DMS153 treated with DMSO at 0.1 percent for 48 hours (cell line): ENCODE data around the gene IGFBP4.
"Not testable (repeated sequence)": the region's sequence is repeated elsewhere in the genome, so short reads cannot be mapped to it uniquely, and the experiment has no call there.

ENCODE experiments used
- DNase-seq: peaks from one replicate; lab custom pipeline; 2025; ENCODE audit not compliant: unreplicated experiment; lab: John Stamatoyannopoulos, UW

The IGFBP4 gene

DNA sequence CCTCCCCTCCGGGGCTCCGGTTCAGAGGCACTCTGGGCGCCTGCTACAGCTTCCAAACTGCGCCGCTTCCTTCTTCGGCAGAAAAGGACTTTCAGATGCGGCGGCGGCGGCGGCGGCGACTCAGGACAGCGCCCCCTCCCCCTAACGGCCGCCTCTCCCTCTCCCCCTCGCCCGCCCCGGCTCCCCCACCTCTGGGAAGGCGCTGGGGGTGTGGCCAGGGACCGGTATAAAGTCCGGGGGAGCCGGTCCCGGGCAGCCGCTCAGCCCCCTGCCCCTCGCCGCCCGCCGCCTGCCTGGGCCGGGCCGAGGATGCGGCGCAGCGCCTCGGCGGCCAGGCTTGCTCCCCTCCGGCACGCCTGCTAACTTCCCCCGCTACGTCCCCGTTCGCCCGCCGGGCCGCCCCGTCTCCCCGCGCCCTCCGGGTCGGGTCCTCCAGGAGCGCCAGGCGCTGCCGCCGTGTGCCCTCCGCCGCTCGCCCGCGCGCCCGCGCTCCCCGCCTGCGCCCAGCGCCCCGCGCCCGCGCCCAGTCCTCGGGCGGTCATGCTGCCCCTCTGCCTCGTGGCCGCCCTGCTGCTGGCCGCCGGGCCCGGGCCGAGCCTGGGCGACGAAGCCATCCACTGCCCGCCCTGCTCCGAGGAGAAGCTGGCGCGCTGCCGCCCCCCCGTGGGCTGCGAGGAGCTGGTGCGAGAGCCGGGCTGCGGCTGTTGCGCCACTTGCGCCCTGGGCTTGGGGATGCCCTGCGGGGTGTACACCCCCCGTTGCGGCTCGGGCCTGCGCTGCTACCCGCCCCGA is at the start of gene IGFBP4:
IGFBP4 (plus strand) TSS at position 255 of the 792 bp plus-strand sequence; CDS start at position 541, 286 bp downstream.
- peak; percentile 20 for DNase-seq

DNA sequence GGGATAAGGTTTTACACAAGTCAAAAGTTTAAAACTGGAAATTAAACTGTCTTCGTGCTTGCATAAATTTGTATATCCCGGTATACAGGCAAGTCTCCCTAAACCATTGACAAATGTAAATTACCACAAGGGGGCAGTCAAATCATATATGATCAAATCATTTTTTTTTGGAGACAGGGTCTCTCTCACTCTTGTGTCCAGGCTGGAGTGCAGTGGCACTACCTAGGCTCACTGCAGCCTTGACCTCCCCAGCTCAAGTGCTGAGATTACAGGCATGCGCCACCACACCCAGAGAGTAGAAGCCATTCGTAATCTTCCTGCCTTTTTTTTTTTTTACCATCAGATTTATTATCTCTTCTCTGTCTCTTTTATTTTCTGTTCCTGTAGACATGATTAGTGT is 44.1 kb upstream of the IGFBP4 start:
- no peak for DNase-seq

DNA sequence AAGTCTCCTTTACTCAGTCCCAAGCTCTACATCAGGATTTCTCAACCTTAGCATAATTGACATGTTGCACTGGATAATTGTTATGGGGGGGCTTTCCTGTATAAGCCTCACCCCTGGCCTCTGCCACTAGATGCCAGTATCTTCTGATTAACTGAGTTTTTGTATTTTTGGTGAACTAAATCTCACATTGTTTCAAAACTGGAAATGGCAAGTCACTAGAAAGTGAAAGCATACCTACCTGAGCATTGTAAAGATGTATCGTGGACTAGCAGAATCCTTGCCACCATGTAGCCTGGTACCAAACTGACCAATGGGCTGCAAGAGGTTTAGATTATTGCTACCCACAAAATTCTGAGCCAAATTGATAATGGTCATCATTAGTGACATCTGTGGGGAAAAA is 40.6 kb upstream of the IGFBP4 start:
- DNase-seq = no peak

DNA sequence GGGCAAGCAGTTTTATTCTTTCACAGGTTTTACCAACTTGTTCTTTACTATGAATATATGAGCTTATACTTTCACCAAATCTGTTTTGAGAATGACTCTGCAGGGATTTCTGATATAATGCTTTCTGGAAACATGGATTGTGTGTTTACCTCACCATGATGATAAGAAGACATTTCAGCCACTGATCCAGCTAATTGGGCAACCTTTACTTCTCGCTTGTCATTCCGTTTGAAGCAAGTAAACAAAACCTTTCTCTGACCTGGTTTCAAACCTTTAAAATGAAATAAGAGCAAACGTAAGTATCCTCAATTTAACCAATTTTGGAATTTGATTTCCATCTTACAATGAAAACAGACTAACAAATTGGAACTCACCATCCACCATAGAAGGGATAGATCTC is 39.2 kb upstream of the IGFBP4 start:
- no peak for DNase-seq

DNA sequence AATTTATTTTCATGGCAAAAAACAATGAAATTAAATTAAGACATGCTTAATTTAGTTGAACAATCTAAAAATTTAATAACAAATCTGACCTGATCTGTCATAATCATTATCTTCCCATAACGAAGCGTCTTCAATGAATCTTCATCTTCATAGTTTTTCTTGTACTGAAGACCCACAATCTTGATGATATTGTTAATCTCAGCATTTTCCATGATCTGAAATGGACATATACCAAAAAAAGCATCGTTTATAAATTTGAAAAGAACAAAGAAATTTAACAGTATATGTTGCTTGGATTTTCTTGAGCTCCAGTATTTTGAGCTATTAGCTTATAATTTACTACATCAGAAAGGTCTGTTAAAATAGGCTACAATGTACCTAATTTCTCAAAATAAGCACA is 35.8 kb upstream of the IGFBP4 start:
- DNase-seq = no peak

DNA sequence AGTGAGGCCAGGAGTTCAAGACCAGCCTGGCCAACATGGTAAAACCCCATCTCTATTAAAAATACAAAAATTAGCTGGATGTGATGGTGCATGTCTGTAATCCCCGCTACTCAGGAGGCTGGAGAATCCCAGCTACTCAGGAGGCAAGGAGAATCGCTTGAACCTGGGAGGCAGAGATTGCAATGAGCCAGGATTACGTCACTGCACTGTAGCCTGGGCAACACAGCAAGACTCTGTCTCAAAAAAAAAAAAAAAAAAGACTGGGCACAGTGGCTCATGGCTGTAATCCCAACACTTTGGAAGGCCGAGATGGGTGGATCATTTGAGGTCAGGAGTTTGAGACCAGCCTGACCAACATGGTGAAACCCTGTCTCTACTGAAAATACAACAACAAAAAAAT is 33.7 kb upstream of the IGFBP4 start:
- DNase-seq = not testable (repeated sequence)

DNA sequence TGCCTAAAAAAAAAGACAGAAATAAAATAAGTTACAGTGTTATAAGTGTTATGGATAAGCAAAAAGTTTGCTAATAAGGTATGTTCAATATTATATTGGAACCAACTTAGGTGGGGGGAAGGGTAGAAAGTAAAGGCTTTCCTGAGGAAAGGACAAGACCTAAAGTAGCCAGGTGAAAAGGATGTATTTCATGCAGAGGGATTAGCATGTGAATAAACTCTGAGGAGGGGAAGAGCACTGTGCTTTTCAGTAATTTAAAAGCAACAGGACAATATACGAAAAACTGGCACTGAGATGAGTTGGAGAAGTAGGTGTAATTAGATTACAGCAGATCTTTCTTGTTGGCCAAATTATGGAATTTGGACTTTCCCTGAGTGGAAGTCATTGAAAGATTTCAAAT is 33.2 kb upstream of the IGFBP4 start:
- no peak for DNase-seq

DNA sequence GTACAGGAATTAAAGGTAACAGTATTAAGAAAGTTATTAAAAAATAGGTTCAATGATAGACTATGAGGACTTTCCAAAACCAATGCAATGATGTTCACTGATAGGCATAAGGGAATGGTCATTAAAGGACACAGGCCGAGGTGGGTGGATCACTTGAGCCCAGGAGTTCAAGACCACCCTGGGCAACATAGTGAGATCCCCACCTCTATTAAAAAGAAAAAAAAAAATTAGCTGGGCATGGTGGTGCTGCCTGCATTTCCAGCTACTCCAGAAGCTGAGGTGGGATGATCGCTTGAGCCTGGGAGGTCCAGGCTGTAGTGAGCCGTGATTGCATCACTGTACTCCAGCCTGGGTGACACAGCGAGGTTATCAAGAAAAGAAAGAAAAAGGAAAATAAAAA is 31.4 kb upstream of the IGFBP4 start:
- DNase-seq = no peak

DNA sequence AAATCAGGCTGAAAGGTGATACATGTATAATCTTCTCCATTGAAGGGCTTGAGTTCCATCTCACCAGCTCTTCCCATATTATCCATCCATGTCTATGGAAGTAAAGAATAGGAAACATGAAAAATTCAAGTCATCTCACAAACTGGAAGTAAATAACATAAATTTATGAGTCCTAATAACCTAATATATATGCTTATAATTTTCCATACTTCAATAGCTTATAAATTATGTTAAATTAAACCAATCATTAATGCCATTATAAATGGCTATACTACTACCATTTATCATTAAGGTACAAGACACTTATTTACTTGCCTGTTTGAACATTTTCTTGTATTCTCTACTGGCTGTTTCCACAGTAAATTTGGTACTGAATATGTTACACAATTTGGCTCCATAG is 30.4 kb upstream of the IGFBP4 start:
- no peak for DNase-seq

DNA sequence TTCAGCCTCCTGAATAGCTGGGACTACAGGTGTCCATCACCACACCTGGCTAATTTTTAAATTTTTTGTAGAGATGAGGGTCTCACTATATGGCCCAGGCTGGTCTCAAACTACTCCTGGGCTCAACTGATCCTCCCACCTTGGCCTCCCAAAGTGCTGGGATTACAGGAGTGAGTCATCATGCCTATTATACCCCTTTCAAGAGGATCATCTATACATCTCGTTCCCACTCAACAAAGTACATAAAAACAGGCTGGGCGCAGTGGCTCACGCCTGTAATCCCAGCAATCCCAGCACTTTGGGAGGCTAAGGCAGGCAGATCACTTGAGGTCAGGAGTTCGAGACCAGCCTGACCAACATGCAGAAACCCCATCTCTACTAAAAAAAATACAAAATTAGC is 28.9 kb upstream of the IGFBP4 start:
- DNase-seq = not testable (repeated sequence)

DNA sequence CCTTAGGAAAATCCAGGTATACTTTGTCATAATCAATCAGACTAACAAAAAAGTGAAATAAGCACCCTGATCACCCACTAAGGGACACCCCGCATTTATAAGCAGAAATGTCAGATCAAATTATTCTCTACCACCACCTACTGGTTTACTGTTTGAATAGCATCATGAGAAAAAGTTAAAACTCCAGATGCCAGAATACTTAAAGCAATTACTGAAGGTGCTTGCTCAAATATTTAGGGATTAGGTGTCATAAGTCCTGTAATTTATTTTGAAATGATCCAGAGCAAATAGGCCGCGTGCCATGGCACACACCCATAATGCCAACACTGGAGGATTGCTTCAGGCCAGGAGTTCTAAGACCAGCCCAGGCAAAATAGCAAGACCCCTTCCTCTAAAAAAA is 27.9 kb upstream of the IGFBP4 start:
- DNase-seq = no peak

DNA sequence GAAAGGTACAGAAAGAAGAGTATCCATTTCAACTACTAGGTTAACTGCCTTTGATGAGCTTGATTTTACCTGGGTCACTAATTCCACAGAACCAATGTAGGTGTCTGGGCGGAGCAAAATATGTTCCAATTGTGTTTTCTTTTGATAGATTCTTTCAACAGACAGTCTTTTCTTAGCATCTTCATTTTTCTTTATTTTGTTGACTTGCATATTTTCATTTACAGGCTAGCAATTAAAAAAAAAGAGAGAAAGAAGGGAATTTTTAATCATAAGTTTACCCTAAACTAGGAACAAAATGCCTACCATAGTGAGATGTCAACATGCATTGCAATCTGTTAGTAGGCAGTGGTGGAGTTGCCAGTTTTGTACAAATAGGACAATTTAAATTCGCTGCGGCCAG is 26.6 kb upstream of the IGFBP4 start:
- no peak for DNase-seq

DNA sequence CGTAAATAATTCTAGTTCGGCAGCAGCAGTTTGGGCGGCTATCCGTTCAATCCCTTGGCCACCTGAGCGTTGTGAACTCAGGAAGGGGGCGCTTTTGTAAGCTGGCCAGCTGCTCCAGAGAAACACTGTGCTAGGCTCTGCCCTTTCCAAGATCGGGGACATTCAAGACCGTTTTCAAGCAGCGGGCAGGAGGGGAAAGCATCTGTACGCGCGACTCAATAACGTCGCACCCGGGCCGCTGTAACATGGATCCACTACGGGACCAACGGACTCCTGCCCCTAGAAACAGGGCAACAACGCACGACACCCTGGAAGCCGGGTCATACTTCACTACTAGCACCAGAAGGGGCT is 26.0 kb upstream of the IGFBP4 start:
- no peak for DNase-seq

DNA sequence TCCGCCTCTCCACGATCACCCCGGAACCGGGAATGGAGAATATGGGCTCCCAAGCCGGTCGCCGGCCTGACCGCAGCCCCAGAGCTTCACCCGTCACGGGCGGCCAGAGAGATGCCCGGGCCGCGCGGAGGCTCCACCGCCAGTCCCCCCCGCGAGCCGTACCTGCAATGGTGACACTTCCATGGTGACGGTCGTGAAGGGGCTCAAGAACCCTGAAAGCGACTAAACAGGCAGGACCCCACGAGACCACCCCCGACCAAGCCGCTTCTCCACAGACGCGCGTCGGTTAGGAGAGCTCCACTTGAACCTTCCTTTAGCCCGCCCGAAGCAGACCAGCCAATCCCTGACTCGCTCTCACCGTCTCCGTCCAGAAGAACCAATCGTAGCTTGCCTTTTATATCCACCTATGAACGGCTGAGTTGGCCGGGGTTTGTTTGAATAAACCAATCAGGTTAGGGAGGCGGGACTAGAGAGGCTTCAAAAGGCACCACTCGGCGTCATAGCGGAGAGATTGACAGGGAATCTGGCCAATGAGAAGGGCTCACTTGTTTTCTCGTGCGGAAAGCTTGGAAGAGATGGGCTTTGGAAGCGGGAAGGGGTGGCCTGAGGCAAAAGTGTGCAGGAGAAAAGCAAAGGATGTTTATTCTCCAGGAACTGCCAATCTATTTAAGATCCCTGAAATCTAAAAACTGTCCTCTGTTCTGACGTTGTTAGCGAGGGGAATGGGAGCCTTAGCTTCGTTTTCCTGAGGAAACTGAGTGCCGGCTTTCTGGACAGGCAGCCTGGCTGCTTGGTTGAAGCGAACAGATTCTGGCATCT is 25.4 kb upstream of the IGFBP4 start, which contains the start of gene TOP2A:
TOP2A (minus strand) TSS at position 288 of the 819 bp plus-strand sequence; CDS start at position 183, 105 bp downstream.
- DNase-seq = peak; percentile 99

DNA sequence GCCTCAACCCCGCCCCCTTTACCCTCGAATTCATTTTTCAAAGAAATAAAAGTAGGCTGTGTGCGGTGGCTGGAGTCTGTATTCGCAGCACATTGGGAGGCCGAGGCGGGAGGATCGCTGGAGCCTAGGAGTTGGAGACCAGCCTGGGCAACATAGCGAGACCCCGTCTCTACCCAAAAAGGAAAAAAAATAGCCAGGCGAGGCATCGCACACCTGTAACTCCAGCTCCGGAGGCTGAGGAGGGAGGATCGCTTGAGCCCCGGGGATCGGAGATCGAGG is 24.9 kb upstream of the IGFBP4 start:
- no peak for DNase-seq

DNA sequence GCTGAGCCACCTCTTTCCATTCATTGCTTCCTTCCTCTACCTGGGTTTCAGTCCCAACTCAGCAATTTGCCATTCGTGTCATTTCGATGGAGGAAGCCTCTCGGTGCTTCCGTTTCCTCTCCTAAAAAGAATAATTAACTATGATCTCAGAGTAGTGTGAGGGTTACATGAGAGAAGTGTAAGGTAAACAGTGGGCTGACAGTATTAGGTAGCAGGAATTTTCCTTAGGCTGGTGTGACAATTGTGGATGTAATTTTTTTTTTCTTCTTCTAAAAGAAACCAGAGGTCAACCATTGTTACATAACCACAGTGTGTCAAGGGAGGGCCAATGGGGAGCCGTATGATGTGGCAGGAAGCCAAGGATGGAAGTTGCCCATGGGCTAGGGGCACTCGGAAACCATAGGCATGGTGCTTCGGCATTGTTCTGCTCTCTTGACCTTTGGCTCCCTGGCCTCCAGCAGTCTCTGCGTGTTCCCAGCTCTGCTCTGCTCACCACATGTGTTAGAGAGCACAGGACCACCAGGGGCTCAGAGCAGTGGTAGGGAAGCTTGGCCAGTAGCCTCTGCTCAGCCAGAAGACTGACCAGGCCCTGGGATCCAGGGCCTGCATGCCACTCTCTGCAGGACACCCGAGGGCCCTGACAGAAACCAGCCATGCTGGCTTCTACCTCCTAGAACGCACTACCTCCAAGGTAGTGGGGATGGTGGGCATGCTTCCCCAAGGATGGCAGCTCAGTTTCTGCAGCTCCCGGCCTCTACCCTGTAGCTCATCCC is 23.5 kb upstream of the IGFBP4 start:
- peak; percentile 60 for DNase-seq

DNA sequence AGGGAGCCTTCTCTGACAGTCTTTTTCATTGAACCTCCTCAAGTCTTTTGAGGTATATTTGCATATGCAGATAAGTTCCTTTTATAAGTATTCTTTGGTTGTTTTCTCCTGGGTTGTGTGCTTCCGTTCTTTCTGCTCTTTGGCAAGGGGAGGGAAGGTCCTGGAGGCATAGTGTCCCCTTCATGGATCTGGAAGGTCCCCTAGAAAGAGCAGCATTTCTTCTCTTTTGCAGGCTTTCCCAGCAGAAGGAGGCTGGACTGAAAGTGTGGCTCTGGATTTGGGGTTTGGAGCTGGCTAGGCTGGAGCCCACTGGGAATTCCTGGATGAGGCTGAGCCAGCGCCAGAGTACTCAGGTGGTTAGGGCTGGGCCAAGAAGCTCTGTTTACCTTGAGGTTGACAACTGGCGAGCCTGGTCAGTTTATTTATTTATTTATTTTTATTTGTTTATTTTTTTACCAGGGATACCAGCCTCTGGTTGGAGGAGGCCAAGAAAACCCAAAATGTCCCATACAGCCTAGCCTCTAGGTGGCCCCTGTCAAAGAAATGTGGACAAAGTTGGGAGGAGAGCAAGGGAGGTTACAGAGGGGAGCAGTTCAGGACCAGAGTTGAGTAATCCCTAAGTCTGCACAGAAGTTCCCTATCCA is 20.1 kb upstream of the IGFBP4 start:
- DNase-seq = no peak

DNA sequence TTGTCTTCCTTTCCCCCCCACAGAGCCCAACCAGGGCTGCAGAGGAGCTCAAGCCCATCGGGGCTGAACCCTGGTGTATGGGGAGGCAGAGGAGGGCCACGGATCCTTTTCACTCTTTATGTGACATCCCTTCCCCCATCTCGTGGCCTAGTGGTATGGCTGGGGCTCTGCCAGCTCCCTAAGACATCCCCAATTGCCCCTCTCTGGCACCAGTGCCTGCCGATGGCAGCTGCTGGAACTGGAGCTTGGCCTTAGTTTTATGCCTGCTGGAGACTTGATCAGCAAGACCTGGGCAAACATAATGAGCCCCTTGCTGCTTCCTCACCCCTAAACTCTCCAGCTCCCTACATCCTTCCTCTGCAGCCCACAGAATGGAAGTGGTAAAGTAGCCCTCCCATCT is 17.5 kb upstream of the IGFBP4 start:
- DNase-seq = no peak

DNA sequence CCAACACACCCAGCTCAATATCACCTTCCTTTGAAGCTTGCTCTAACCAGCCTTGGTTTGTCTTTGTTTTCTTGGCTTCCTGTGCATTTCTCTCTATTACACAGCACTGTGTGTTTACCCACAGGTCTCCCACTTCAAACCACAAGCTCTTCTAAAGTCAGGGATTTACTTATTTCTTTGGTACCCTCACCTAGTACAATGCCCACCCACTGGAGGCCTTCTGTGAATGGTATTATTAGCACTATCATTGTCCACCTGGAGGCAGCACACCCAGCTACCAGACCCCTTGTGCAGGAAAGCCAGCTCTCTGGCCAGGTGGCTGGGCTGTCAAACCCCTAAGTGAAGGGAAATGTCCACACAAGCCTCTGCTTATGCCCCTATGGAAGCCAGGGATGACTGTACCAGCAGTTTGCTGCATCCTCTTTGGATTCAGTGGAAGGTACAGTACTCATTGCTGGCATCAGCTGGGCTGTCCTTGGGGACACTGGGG is 16.2 kb upstream of the IGFBP4 start:
- DNase-seq = no peak

DNA sequence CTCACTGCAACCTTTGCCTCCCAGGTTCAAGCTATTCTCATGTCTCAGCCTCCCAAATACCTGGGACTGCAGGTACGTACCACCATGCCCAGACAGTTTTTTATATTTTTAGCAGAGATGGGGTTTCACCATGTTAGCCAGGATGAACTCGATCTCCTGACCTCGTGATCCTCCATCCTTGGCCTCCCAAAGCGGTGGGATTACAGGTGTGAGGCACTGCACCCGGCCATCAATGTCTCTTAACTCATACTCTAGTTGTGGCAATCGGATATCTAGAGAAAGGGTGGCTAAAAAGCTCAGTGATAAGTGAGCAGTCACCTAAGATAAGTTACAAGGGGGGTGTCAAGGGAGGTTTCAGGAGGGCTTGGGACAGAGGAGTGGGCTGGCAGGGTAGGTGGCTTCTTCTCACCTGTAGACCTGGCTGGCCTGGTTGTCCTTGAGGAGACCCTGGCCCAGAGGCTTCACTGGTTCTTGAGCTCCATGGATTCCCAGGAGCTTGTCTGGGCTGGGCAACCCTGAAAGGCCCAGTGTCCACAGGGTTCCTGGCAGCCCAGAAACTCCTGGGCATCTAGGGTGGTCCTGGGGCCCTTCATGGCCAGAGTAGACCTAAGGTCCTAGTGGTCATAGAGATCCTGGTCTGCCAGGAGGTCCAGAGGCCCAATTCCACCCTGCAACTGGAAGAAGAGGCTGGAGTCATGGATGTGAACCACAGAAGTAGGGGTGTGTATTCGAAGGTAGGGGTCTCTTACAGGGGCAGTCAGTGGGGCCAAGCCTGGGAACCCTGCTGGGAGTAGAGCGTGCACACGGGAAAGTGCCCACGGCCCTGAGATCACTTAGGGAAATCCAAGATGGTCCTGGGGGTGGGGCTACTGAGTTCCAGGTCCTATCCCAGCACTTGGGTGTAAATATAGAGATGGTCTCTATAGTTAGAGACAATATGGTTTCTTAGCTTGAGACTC is 12.7 kb upstream of the IGFBP4 start:
- DNase-seq = no peak
